Tongue (tissue), 3 donors: ENCODE results near the gene SYNGR3. TPM values are rescaled to one million over a fixed set of nuclear protein-coding genes. Genes with fewer than 3 reads are reported as not detected.

Source experiments
- DNase-seq: peaks from one replicate; pipeline ENCODE4 v3.0.0-alpha.2; 2015
- small RNA-seq: library from RNA; depleted of rRNA; stranded (forward); fragments of <200 nt; gene quantifications from one replicate; pipeline ENCODE3, GENCODE V24; 2014; ENCODE audit warnings: low replicate concordance
- total RNA-seq: library from RNA; depleted of rRNA; stranded (reverse); fragments of >200 nt; gene quantifications from one replicate; pipeline ENCODE4 v1.2.3, GENCODE V29; 2014

Gene SYNGR3
- total RNA-seq, 1 donor from 2014 or later = 4.7 TPM

- peak; percentile 43 for DNase-seq
Measured at GRCh38 chr16:2042171-2042985, 52.6 kb downstream of the SYNGR3 start.

GRCh38 chr16:2042986-2043666 is 53.4 kb downstream of the SYNGR3 start:
- DNase-seq = no peak

Small RNA genes lying within 50 kb of the gene (small RNA-seq; reads per million reads assigned to genes)
- gene AC005363.2 = not detected
- gene RN7SL219P = not detected
- gene SNORA10 = not detected
- gene SNORA64 = not detected

Other genes with a start within 250 kb of the SYNGR3 start
- 29.6 TPM for gene NME3, start 218.4 kb upstream of the SYNGR3 start, total RNA-seq
- 10.6 TPM for gene EME2, start 217.2 kb upstream of the SYNGR3 start, total RNA-seq
- 41.5 TPM for gene MRPS34, start 216.8 kb upstream of the SYNGR3 start, total RNA-seq
- 43.5 TPM for gene SPSB3, start 207.4 kb upstream of the SYNGR3 start, total RNA-seq
- 59.2 TPM for gene NUBP2, start 207.0 kb upstream of the SYNGR3 start, total RNA-seq
- gene IGFALS, start 196.3 kb upstream of the SYNGR3 start, total RNA-seq = 0.31 TPM
- gene HAGH, start 163.1 kb upstream of the SYNGR3 start, total RNA-seq = 104 TPM
- gene FAHD1, start 162.8 kb upstream of the SYNGR3 start, total RNA-seq = 45.4 TPM
- gene MEIOB, start 117.8 kb upstream of the SYNGR3 start, total RNA-seq = 0.62 TPM
- gene HS3ST6, start 71.6 kb upstream of the SYNGR3 start, total RNA-seq = 1.5 TPM
- 9.2 TPM for gene MSRB1, start 46.8 kb upstream of the SYNGR3 start, total RNA-seq
- 150 TPM for gene RPL3L, start 35.3 kb upstream of the SYNGR3 start, total RNA-seq
- 155 TPM for gene NDUFB10, start 30.4 kb upstream of the SYNGR3 start, total RNA-seq
- gene RPS2, start 25.1 kb upstream of the SYNGR3 start, total RNA-seq = 1,524 TPM
- gene RNF151, start 23.1 kb upstream of the SYNGR3 start, total RNA-seq = not detected
- 21.7 TPM for gene TBL3, start 17.9 kb upstream of the SYNGR3 start, total RNA-seq
- gene NOXO1, start 8.5 kb upstream of the SYNGR3 start, total RNA-seq = 2.5 TPM
- 10.2 TPM for gene GFER, start 5.8 kb upstream of the SYNGR3 start, total RNA-seq
- 15.2 TPM for gene ZNF598, start 19.9 kb downstream of the SYNGR3 start, total RNA-seq
- gene NPW, start 29.8 kb downstream of the SYNGR3 start, total RNA-seq = 0.82 TPM
- gene NHERF2, start 36.9 kb downstream of the SYNGR3 start, total RNA-seq = 45.7 TPM
- gene NTHL1, start 57.9 kb downstream of the SYNGR3 start, total RNA-seq = 28.7 TPM
- 57.2 TPM for gene TSC2, start 58.0 kb downstream of the SYNGR3 start, total RNA-seq
- 138 TPM for gene PKD1, start 145.9 kb downstream of the SYNGR3 start, total RNA-seq
- not detected for gene RAB26, start 158.7 kb downstream of the SYNGR3 start, total RNA-seq
- 27.4 TPM for gene TRAF7, start 165.8 kb downstream of the SYNGR3 start, total RNA-seq
- 1.0 TPM for gene CASKIN1, start 206.6 kb downstream of the SYNGR3 start, total RNA-seq
- gene MLST8, start 215.5 kb downstream of the SYNGR3 start, total RNA-seq = 27.0 TPM
- 1.9 TPM for gene BRICD5, start 220.9 kb downstream of the SYNGR3 start, total RNA-seq
- 18.2 TPM for gene PGP, start 224.9 kb downstream of the SYNGR3 start, total RNA-seq
- gene E4F1, start 233.6 kb downstream of the SYNGR3 start, total RNA-seq = 23.7 TPM
- gene DNASE1L2, start 246.5 kb downstream of the SYNGR3 start, total RNA-seq = 1.3 TPM